ENCODE data around the gene PANX3.
A peak's percentile ranks its signal among the peaks of the same experiment; 100 is the strongest.

The PANX3 gene

GRCh38 chr11:124657904-124658303 is 46.7 kb downstream of the PANX3 start:
- DNase-seq (ENCODE audit: low spot score): no peak

- DNase-seq (ENCODE audit: low spot score): no peak
Observed at GRCh38 chr11:124658501-124658900, 47.3 kb downstream of the PANX3 start.

- no peak for DNase-seq (ENCODE audit: low spot score)
Observed at GRCh38 chr11:124658986-124659385, 47.8 kb downstream of the PANX3 start.

- DNase-seq (ENCODE audit: low spot score): no peak
Observed at GRCh38 chr11:124661553-124661952, 50.3 kb downstream of the PANX3 start.

- no peak for DNase-seq (ENCODE audit: low spot score)
Observed at GRCh38 chr11:124662106-124662505, 50.9 kb downstream of the PANX3 start.

- DNase-seq (ENCODE audit: low spot score): no peak
Observed at GRCh38 chr11:124663861-124664260, 52.6 kb downstream of the PANX3 start.

GRCh38 chr11:124667601-124668000 is 56.4 kb downstream of the PANX3 start:
- no peak for DNase-seq (ENCODE audit: low spot score)

- peak; percentile 62 for DNase-seq (ENCODE audit: low spot score)
Observed at GRCh38 chr11:124669193-124669592, 58.0 kb downstream of the PANX3 start.
